HL-60/S4 treated with retinoic acid at 250 ng/mL for 4 days and 3 days (cell line): ENCODE data around the gene MC4R.
"Not testable (repeated sequence)": the region's sequence is repeated elsewhere in the genome, so short reads cannot be mapped to it uniquely, and the experiment has no call there.

Experiments
- in situ Hi-C: fragments of 300-500 bp; cut with MboI; formaldehyde crosslinking; loops from 2 replicates; pipeline ENCODE4 v1.7.0; 2022; ENCODE audit warnings: low sequenced_read_pairs

MC4R gene

DNA sequence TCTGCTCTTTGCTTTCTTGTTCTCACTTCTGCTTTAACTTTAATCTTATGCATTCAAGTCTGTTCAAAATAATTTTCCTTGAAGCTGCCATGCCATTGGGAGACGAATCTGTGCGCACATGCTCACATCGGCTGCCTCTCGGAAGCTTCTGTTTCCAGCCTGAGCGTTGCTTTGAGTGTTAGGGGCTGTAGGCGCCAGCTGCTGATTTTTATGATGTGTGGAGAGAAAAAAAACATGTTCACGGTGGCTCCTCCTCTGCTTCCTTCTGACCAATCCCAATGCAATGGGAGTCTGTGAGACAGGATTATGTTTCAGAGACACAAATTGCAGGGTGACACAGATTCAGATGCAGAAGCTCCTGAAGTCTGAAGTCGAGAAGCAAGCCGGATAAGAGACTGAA, at the start of gene MC4R:
Gene MC4R, minus strand, starts transcription at position 180 of the 400 bp plus-strand sequence. CDS start 426 bp downstream, outside the sequence.
- in situ Hi-C loops = no loop called here

DNA sequence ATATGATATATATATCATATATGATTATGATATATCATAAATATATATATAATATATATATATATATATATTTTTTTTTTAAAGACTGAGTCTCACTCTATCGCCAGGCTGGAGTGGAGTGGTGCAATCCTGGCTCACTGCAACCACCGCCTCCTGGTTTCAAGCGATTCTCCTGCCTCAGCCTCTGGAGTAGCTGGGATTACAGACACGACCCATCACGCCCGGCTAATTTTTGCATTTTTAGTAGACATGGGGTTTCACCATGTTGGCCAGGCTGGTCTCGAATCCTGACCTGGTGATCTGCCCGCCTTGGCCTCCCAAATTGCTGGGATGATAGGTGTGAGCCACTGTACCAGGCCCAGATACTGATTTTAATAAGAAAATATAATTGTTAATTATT, 49.7 kb upstream of the MC4R start:
- in situ Hi-C loops = not testable (repeated sequence)

DNA sequence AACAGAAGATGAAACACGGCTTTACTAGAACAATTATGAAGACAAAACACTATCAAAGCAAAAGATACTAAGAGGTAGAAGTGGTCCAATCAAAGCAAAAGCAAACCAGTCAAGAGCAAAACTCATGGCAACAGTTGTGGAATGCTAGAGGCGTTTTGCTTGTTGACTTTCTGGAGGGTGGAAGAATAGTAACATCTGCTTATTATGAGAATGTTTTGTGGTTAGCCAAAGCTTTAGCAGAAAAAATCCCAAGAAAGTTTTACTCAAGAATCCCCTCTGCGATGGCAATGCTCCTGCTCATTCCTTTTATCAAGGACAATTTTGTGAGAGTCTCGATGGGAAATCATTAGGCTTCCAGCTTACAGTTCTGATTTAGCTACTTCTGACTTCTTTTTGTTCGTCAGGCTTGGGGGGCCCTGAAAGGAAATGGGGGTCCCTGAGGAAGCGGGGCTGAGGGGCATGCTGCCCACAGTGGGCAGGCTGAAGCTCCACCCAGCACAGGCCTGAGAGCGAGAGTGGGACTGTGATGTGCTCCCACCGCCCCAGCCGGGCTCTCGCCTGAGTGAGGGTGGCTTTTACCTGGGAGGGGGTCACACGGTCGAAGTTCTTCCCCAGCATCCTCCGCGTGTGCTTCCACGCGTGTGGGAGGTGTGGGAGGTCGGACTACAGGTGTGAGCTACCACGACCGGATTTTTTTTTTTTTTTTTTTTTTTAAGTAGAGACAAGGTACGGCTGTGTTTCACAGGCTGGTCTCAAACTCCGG, 49.0 kb upstream of the MC4R start:
- in situ Hi-C loops = no loop called here

DNA sequence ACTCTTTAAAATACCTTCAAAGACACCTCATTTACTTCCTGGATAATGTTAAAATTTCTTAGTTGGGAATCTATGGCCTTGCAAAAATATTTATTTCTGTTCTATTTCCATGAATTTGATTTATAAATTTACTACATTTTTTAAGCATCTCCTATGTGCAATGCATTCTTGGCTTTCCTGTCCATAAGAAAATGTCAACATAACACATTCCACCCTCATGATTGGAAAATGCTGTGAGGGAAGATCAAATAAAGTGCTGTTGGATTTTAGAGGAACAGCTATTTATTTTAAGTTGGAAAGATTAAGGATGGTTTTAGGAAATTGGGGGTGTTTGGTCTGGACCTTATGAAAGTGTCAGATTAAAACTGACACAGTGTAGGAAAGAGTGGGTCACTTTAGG, 45.4 kb upstream of the MC4R start:
- in situ Hi-C loops = no loop called here

DNA sequence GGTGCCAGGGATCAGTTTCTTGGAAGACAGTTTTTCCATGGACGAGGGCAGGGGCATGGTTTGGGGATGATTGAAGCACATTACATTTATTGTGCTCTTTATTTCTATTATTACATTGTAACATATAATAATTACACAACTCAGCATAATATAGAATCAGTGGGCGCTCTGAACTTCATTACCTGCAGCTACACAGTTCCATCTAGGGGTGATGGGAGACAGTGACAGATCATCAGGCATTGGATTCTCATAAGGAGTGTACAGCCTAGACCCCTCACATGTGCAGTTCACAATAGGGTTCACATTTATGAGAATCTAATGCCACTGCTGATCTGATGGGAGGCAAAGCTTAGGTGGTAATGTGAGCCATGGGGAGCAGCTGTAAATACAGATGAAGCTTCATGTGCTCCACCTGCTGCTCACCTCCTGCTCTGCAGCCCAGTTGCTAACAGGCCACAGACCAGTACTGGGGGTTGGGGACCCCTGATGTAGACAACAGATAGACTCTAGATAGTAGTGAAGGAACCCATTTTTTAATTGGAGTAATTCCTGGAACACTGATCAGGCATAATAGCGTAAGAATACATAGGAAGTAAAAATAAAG, 41.5 kb upstream of the MC4R start:
- in situ Hi-C loops = no loop called here

DNA sequence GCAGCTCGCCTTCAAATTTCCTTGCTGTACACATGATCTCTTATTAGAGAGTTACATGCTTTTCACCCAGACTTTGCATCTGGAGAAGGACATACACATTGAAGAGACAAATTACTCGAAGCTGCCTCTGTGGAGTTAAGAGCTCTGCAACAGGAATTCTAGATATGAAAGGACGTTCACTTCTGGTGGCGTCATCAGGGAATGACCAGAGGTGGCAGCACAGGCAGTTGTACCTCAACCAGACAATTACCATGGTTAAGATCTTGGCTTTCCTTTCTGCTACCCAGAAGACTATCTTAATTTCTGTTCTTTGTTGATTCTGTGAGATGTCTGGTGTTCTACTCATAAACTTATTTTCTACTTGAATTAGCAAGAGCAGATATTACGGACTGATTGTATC, 39.1 kb upstream of the MC4R start:
- in situ Hi-C loops = no loop called here

DNA sequence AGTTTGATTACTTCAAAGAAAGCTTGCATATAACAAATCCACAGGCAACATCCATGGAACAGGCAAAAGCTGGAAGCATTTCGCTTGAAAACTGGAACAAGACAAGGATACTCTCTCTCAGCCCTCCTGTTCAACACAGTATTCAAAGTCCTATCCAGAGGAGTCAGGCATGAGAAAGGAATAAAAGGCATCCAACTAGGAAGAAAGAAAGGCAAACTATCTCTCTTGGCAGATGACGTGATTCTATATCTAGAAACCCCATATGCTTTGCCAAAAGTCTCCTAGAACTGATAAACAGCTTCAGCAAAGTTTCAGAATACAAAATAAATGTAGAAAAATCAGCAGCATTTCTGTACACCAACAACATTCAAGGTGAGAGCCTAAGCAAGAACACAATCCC, 34.1 kb upstream of the MC4R start:
- in situ Hi-C loops = no loop called here

DNA sequence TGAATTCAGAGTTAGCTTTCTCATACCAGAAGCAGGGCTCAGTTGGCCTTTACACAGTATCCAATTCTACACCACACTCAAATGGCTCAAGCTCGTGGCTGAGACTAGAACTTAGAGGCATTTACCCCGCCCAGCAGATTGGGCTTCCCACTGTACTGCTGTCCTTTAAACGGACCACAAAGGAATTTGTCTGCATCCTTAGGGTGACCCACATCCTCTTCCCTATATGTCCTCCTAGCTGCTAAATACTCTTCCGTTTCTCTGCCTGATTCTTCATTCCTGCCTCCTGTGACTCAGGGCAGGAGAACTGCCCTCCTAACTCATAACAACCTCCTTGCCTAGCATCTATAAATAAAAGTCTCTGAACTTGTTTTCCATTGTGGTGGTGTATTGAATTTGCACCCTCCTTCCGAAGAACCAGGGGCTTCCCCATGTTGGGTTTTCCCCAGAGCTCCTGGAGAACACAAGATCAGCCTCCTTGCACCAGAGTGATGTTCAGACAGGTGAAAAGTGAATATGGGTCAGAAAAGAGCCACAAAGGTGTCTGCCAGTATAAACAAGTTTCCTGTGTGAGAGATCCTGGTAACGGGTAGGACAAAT, 32.0 kb upstream of the MC4R start:
- in situ Hi-C loops = no loop called here

DNA sequence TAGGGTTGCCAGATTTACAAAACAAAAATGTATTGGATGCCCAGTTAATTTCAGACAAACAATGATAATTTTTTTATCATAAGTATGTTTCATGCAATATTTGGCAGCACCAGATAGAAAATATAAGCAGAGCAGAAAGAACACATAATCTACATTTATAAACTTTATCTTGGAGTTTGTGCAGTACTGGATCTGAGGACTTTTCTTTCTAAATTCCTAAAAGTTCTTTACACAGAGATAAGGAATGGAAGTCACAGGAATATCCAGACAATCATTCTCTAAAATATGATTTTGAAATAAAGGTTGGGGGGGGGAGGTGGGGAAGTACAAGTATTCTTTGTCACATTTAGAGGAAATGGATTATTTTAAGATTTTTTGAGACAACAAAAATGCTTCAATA, 28.8 kb upstream of the MC4R start:
- in situ Hi-C loops = no loop called here

DNA sequence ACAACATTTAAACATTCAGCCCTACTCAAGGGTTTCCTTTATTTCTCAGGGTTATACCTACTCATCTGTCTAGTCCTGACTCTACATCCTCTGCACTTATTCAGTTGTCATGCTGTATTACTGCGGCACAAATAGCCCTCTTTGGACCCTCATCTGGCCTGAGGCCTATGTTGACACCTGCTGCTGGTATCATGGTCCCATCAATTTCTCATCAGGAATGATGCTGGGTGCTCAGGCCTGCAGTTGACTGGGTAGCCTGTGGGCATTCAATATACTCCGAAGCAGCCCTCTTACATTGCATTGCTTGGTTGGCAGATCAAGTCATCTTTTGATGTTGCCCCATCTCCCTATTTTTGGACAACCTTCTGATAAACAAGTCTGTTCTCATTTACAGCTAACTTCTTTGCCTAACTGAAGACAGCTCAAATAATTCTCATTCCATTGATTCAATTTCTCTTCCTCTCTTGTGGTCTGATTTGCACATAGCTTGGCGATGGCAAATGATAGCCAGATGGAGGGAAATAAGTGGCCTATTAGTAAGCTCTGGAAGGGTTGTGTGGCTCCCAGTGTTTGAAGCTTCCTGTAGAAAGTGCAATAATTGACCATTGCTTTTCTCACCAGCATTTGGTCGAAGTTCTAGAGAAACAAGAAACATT, 19.1 kb upstream of the MC4R start:
- in situ Hi-C loops = no loop called here

DNA sequence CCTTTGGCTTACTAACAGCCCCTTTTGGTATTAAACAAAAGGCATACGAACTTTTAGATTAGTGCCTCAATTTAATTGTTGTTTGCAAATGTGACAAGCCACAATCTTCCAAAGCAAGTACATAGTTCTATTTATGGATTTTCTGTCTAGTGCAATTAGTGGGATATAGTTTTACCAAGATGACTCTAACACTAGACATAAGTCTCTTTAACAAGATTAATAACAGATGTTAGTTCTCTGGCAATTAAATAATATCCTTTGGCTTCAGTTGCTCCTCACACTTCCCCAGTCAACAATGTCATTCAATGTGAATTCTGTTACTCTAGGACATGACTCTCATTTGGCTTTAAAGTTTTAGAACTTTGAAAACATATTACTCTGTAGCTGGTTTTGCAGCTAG, 16.7 kb upstream of the MC4R start:
- in situ Hi-C loops = no loop called here

DNA sequence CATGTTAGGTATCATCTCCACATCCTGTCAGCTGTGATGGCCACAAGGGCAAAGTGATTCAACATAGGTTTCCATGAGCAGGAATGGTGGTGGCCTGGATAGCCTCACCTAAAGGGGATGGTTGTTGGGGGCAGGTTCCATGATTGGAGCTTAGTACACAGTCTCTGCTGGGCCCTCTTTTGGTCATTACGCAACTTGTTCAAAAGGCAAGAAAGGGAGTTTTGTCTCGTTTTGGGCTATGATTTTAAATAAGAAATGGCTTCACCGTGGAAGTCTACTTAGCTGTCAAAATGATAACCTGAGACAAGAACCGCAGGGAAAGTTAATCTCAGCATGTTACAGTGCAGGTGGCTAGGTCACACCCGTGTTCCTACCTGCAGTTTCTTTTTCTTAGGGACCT, 13.1 kb upstream of the MC4R start:
- in situ Hi-C loops = no loop called here

DNA sequence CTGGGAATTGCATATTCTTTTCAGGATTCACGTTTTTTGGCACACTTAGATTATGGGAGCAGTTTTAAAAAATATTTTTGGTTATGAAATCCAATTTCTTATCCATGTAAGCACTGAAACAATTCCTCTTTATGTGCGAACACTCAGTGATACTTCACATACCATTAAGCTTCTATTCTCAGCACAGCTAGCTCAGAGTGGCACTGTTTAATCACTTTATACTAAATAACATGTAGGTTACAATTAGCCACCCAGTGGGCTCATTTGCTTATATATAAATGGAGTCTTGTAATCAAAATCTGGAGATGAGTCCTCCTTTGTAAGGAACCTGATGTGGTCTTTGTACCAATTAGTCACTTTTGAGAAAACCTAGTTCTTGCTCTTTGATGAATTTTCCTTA, 11.3 kb upstream of the MC4R start:
- in situ Hi-C loops = no loop called here

DNA sequence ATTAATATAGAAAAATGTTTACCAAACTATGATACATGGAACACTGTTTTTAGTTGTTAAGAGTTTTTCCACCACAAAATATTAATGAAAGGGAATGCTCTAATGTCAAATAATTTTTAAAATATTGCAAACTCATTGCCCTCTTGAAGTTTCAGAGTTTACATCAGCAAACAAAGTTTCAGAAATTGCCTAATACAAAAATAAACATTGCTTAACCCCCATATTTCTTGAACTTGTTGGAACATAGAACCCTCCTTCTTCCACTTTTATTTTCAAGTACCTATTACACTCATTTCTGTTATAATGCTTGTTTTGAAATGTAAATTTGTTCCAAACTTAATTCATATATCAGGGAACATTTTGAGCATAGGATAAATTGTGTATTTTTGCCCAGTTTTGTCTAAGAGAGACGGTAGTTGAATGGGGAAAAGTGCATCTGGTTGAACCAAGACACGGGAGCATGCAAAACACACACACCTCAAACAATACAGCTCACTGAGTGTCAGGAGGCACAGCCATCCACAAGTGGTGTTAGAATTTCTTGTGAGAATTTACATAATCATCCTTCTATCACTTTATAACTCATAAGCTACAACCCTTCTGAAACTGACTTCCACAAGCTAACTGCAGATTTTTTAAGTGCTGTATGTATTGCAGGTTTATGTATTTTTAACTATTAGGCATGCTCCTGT, 5.3 kb upstream of the MC4R start:
- in situ Hi-C loops = no loop called here

DNA sequence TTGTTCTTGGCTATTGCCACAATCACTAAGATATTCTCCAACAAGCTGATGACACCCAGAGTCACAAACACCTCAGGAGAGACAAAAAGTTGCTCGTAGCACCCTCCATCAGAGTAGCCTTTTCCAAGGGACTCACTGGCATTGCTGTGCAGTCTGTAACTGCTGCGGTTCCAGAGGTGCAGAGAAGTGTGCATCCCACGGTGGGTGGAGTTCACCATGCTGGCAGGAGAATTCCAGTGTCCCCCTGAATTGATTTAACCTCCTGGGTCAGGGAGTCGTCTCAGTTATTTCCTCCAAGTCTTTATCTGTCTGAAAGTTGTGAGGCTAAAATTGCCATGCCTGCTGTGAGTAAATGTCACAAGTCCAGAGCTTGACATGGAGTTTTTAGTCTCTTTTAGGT, 443 bp downstream of the MC4R start:
- in situ Hi-C loops = no loop called here

DNA sequence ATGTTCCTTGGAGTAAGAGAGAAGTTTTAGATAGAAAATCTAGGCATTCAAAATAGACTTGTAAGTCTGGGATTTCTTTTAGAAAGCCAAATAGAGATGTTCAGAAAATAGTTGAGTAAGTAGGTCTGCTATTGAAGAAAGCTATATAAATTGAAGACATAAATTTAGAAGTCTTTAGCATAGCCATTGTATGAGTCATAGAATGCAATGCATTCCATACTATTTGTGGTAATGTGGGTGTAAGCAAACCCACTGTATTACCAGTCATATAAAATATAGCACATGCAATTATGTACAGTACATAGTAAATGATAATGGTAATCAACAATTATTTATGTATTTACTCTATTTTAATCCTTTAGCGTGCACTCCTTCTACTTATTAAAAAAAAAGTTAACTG, 14.1 kb downstream of the MC4R start:
- in situ Hi-C loops = no loop called here

DNA sequence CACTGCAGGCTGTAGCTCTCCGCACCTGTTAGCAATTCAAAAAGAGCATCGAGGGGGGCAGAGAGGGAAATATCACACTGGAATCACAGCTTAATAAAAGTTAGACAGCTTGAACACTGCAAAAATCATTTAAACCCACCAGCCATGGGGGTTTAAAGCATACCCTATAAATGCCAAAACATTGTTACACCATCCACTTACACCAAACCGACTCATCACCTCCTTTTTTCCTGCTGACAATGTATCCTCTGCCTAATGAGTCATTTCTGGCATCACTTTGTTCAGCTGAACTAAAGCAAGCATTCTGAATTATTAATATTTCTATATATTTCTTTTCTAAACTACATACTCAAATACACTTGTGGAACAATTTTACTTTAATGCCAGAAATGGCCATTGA, 21.6 kb downstream of the MC4R start:
- in situ Hi-C loops = no loop called here

DNA sequence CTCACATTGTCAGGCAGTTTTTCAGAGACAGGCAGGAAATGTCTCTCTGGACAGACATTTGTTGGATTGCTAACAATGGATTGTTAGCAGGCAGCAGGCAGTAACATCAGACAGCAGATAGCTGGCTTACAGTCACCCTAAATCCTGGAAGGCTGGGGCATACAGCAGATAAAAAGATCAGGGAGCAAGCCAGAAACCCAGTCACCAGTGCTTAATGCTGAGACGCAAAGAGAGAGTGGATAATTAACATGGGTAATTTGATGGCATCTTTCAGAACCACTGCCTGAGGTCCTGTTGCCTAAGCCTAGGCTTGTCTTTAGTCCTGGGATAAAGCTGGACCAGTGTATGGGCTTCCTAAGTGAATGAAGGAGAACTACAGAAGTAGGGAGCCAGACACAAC, 22.4 kb downstream of the MC4R start:
- in situ Hi-C loops = no loop called here

DNA sequence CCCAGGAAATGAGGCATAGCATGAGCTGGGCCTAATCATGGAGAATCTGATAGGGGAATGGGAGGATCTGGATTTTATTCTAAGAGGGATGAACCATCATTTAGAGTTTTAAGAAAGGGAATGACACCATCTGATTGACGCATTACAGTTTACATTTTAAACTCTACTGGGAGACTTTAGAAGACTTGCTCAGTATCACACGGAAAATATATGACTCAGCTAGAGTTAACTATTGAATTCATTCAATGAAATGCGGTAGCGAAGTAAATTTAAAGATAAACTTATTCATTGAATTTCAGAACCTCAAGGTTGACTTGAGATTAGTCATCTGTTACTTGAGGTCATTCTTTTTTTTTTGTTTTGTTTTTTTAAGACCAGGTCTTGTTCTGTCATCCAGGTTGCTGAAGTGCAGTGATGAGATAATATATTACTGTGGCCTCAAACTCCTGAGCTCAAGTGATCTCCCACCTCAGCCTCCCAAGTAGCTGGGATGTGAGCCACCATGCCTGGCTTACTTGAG, 25.0 kb downstream of the MC4R start:
- in situ Hi-C loops = no loop called here

DNA sequence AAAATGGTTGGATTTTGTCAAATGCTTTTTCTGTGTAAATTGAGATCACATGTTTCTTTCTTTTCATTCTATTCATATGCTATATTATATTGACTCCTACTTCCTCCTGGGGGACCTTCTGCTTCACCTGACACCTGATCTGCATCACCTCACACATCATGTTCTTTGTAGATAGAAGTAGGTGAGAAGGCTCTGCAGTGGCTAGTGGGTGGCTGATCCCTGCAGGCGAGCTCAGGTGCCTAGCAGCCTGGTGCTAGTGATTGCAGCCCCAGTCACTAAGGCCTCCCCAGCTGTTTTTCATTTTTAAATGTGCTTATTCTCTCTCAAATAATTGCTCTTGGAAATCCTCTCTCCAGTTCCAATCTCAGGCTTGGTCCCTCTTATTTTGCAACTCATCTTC, 33.6 kb downstream of the MC4R start:
- in situ Hi-C loops = no loop called here

DNA sequence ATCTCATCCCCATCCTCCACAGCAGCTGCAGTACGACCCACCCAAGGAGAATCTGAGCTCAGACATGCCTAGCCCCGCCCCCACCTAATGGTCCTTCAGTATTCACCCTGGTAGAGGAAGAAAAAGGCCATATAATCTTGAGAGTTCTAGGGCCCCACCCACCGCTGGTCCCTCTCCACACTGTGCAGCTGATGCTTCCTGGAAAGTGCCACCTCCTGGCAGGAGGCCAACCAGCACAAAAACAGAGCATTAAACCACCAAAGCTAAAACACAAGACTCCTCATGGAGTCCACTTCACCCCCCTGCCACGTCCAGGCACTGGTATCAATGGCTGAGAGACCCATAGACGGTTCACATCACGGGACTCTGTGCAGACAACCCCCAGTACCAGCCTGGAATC, 40.7 kb downstream of the MC4R start:
- in situ Hi-C loops = no loop called here
